Uterus (tissue), 4 donors: Measurements from ENCODE around the gene SAMD14. TPM values are rescaled to one million over a fixed set of nuclear protein-coding genes. Genes with fewer than 3 reads are reported as not detected.
A peak's percentile ranks its signal among the peaks of the same experiment; 100 is the strongest.

Experiments used
- DNase-seq, 2 donors: peaks; one replicate each; pipeline ENCODE4 v3.0.0-alpha.2; 2019 to 2020
- H3K27ac ChIP-seq, 2 donors: fragments of 200-600 bp; sonication (generic); 1 replicate in 1 of 2; 2 replicates in 1 of 2; pipeline ENCODE4 v1.5.1; 2016 to 2018
- H3K27me3 ChIP-seq, 2 donors: fragments of 200-600 bp; sonication (generic); one replicate each; pipeline ENCODE4 v1.5.1; 2018 to 2019; ENCODE audit warnings: control low read depth in 1 of 2
- H3K36me3 ChIP-seq, 2 donors: fragments of 200-600 bp; sonication (generic); one replicate each; pipeline ENCODE4 v1.5.1; 2019; ENCODE audit warnings: control low read depth in 1 of 2
- H3K4me1 ChIP-seq, 2 donors: fragments of 200-600 bp; sonication (generic); one replicate each; pipeline ENCODE4 v1.5.1; 2018 to 2019; ENCODE audit warnings: control low read depth in 1 of 2
- H3K4me3 ChIP-seq, 2 donors: fragments of 200-600 bp; sonication (generic); 1 replicate in 1 of 2; 2 replicates in 1 of 2; pipeline ENCODE4 v1.5.1; 2018 to 2019; ENCODE audit warnings: mild to moderate bottlenecking in 1 of 2
- H3K9me3 ChIP-seq, 2 donors: fragments of 200-600 bp; sonication (generic); one replicate each; pipeline ENCODE4 v1.5.1; 2019; ENCODE audit warnings: control low read depth in 1 of 2
- POLR2A ChIP-seq, 2 donors: fragments of 450-650 bp; IDR thresholded peaks; one replicate each; pipeline ENCODE4 v1.6.1; 2016; ENCODE audit warnings: antibody characterized with exemption in 2 of 2, mild to moderate bottlenecking in 1 of 2, moderate library complexity in 1 of 2
- intact Hi-C: fragments of 100-400 bp; cut with DNase I; formaldehyde crosslinking; loops from one replicate; pipeline ENCODE4 v1.15.1; 2023; ENCODE audit warnings: low total_unique reads
- total RNA-seq, 4 donors: library from RNA; depleted of rRNA in 3 of 4; stranded (reverse); fragments of >200 nt in 3 of 4; gene quantifications; one replicate each; pipeline versions ENCODE4 v1.1.0 to v1.2.4, GENCODE V29; 2014 to 2023
- TF ChIP-seq, protein P1 (sequence below), 4 experiments: fragments of 200-600 bp in 2 of 4; fragments of 450-650 bp in 2 of 4; sonication (generic) in 2 of 4; IDR thresholded peaks; one replicate each; pipeline ENCODE4 v1.5.1; 2016 to 2019; ENCODE audit warnings: antibody characterized with exemption in 4 of 4, mild to moderate bottlenecking in 2 of 4, moderate library complexity in 1 of 4
- donor health status: DM: yes; HTN: yes; CAD: no.

SAMD14 gene
- total RNA-seq, 4 donors from 2014 or later = 2.3 to 11.3 (median 6.2) TPM; not detected in 1

DNA sequence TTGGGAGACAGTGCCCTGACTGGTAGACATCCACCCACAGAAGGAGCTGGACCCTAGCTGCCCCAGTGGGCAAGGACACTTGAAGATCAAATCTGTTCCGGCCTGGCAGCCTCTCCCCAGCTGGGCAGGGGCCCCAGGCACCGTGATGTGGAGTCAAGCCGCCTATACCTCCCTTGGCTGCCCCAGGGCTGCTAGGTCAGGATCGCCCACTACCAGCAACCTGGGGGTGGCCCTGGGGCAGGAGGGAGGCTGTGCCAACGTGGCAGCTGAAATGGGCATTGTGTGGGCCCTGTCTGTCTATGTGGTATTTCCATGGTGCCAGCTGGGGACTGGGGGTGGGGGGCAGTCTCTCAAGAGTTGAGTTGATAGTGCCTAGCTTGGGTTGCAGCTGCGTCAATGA is 33.9 kb downstream of the SAMD14 start:
- DNase-seq = no peak
- Histone ChIP-seq H3K4me1 (peaks cover 0 to 13% of the 10 kb centered on the region in 2 donors), H3K27ac (peak overlapping the region; percentile 78 to 84), H3K4me3 (peak overlapping the region; percentile 59 to 85), H3K36me3 (no peaks in the 10 kb centered on the region), H3K27me3 (no peaks in the 10 kb centered on the region), H3K9me3 (no peaks in the 10 kb centered on the region)
- TF ChIP-seq, protein P1, sequence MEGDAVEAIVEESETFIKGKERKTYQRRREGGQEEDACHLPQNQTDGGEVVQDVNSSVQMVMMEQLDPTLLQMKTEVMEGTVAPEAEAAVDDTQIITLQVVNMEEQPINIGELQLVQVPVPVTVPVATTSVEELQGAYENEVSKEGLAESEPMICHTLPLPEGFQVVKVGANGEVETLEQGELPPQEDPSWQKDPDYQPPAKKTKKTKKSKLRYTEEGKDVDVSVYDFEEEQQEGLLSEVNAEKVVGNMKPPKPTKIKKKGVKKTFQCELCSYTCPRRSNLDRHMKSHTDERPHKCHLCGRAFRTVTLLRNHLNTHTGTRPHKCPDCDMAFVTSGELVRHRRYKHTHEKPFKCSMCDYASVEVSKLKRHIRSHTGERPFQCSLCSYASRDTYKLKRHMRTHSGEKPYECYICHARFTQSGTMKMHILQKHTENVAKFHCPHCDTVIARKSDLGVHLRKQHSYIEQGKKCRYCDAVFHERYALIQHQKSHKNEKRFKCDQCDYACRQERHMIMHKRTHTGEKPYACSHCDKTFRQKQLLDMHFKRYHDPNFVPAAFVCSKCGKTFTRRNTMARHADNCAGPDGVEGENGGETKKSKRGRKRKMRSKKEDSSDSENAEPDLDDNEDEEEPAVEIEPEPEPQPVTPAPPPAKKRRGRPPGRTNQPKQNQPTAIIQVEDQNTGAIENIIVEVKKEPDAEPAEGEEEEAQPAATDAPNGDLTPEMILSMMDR (IDR thresholded peaks at IDR 0.05) = no peak
- no peak for TF ChIP-seq POLR2A (IDR thresholded peaks at IDR 0.05)
- intact Hi-C loops = no loop called here

DNA sequence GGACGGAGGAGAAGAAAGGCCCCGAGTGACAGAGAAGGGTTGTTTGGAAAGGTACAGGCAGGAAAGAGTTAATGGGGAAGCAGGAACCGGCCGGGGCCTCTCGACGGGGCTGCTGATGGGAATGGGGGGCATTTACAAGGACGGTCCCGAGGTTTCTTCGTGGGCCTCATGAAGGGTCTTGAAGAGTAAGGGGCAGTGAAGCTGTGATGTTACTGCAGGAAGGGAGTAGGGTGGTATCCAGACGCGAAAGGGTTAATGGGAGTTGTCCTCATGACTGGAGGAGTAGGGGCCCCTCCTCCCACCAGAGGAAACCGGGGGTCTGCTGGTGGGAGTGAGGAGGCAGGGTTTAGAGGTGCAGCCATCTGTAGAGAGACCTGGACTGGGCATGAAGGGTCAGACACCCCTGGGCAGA is 34.3 kb downstream of the SAMD14 start:
- intact Hi-C loops = no loop called here
- peak in 1 of 2 donors; percentile 46 for DNase-seq
- Histone ChIP-seq H3K36me3 (no peaks in the 10 kb centered on the region), H3K9me3 (no peaks in the 10 kb centered on the region), H3K27me3 (no peaks in the 10 kb centered on the region), H3K27ac (peak overlapping the region; percentile 78 to 84), H3K4me3 (peak overlapping the region; percentile 59 to 85), H3K4me1 (peaks cover 0 to 13% of the 10 kb centered on the region in 2 donors)
- TF ChIP-seq, protein P1 (IDR thresholded peaks at IDR 0.05) = no peak

DNA sequence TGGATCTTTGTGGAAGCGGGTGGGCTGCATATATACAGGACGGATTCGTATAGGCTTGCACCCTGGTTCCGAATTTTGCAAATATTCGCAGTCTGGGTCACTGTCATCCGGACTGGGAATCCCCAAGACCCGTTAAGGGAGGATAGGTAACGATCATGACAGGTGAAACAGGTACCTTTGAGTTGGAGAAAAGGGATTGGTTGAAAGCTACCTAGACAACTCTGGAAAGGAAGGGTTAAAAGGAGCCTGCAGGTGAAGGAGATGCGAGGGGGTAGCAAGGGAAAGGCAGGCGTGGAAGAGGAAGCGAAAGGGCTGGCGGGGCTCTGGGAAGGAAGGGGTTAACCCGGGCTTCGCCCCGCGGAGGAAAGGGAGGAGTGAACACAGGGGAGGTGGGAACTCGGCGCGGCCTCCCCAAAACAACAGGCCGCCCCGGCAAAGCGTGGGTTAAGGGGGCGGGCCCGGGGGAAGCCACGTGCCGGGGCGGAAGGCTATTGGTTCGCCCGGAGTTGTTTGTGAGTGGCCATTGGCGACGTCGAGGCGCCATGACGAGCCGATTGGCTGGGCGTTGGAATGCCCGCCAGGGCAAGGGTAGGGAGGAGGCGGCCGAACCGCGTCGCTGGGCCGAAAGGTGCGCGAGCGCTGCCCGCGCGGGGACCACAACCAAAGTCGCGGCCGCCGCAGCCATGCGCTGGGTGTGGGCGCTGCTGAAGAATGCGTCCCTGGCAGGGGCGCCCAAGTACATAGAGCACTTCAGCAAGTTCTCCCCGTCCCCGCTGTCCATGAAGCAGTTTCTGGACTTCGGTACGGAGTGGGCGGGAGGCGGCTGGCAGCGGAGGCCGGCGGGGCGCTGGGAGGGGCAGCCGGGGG is 35.0 kb downstream of the SAMD14 start, which contains the start of gene PDK2:
TSS of gene PDK2 (plus strand) at position 599 of the 867 bp plus-strand sequence. CDS start at position 684, 85 bp downstream.
- Histone ChIP-seq H3K36me3 (no peaks in the 10 kb centered on the region), H3K9me3 (no peaks in the 10 kb centered on the region), H3K27me3 (no peaks in the 10 kb centered on the region), H3K4me3 (peak within 1 kb of the TSS; percentile 59 to 85), H3K27ac (peak within 1 kb of the TSS; percentile 78 to 84), H3K4me1 (peaks cover 0 to 13% of the 10 kb centered on the region in 2 donors)
- peak; percentile 65 to 67 for TF ChIP-seq POLR2A (IDR thresholded peaks at IDR 0.05)
- TF ChIP-seq, protein P1 (IDR thresholded peaks at IDR 0.05) = peak in 2 of 4 experiments; percentile 32 to 48
- peak; percentile 96 for DNase-seq
- intact Hi-C loops = no loop called here

DNA sequence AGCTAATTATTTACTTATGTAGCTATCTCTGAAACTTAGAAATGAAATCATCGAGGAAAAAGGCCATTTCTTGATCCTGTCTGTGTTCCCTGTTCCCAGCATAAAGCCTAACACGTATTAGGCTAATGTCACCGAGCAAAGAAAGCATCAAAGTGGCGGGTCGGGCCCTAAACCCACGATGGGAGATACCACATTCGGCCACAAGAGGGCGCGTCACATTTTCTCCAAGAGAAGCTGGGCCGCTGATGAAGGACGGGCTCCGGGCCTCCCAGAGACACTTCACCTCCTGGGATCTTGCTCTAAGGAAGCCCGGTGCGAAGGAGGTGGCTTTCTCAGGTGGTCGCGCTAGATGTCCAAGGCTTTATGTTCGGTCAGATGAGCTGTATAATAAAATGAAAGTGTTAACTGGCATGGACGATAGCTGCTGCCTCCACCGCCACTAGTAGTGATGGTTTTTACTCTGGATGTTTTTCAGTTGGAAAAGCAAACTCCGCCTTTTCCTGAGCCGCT is 35.7 kb downstream of the SAMD14 start:
- peak overlapping the region; percentile 59 to 85 for H3K4me3 ChIP-seq
- H3K27me3 ChIP-seq = no peaks in the 10 kb centered on the region
- peak overlapping the region; percentile 78 to 84 for H3K27ac ChIP-seq
- intact Hi-C loops = no loop called here
- TF ChIP-seq POLR2A (IDR thresholded peaks at IDR 0.05) = no peak
- TF ChIP-seq, protein P1 (IDR thresholded peaks at IDR 0.05) = peak; percentile 85 to 94 (median 88)
- DNase-seq = peak; percentile 91 to 92
- no peaks in the 10 kb centered on the region for H3K36me3 ChIP-seq
- peaks cover 0 to 13% of the 10 kb centered on the region in 2 donors for H3K4me1 ChIP-seq
- H3K9me3 ChIP-seq = no peaks in the 10 kb centered on the region

DNA sequence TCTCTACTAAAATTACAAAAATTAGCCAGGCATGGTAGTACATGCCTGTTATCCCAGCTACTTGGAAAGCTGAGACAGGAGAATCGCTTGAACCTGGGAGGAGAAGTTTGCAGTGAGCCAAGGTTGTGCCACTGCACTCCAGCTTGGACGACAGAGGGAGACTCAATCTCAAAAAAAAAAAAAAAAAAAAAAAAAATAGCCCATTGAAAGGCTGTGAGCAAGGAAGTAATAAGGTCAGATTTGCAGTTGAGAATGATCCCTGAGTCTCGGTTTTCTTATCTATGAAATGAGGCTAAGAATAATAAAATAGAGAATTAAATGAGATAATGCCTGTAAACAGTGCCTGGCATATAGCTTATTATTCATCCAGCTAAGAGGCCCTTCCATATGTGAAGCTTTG is 36.2 kb downstream of the SAMD14 start:
- TF ChIP-seq, protein P1 (IDR thresholded peaks at IDR 0.05) = no peak
- TF ChIP-seq POLR2A (IDR thresholded peaks at IDR 0.05) = no peak
- intact Hi-C loops = no loop called here
- H3K27ac ChIP-seq = peak overlapping the region; percentile 78 to 84

More for the DNA sequence above, 36.2 kb downstream of the SAMD14 start:
- peaks cover 0 to 13% of the 10 kb centered on the region in 2 donors for H3K4me1 ChIP-seq
- H3K9me3 ChIP-seq = no peaks in the 10 kb centered on the region
- no peaks in the 10 kb centered on the region for H3K36me3 ChIP-seq
- no peak for DNase-seq
- no peak overlapping the region for H3K4me3 ChIP-seq
- H3K27me3 ChIP-seq = no peaks in the 10 kb centered on the region
